CD14-positive monocyte (primary cell): ENCODE results near the gene PCCA. TPM values are rescaled to one million over a fixed set of nuclear protein-coding genes. Genes with fewer than 3 reads are reported as not detected.

Source experiments
- DNase-seq, 3 donors: peaks; one replicate each; pipeline ENCODE4 v3.0.0-alpha.2; 2011 to 2022
- H2AFZ ChIP-seq: 2 replicates; pipeline ENCODE4 v1.6.0; 2012; ENCODE audit warnings: mild to moderate bottlenecking, low read depth, low read length, inconsistent platforms; ENCODE audit not compliant: insufficient read depth, poor library complexity, severe bottlenecking
- H3K27ac ChIP-seq, 2 donors: 1 replicate in 1 of 2; 2 replicates in 1 of 2; pipeline ENCODE4 v1.5.1; 2012 to 2013; ENCODE audit warnings: low read length in 2 of 2, control low read depth in 1 of 2, inconsistent platforms in 1 of 2, low read depth in 1 of 2, mild to moderate bottlenecking in 1 of 2
- H3K27me3 ChIP-seq, 2 donors: one replicate each; pipeline versions ENCODE4 v1.6.0 to v1.6.1; 2011 to 2013; ENCODE audit warnings: low read length in 2 of 2; ENCODE audit not compliant: control insufficient read depth in 2 of 2, insufficient read depth in 2 of 2
- H3K36me3 ChIP-seq, 2 donors: replicated peaks in 1 of 2; 1 replicate in 1 of 2; 2 replicates in 1 of 2; pipeline versions ENCODE4 v1.5.1 to v1.6.1; 2012 to 2013; ENCODE audit warnings: low read length in 2 of 2, control low read depth in 1 of 2, inconsistent platforms in 1 of 2, mild to moderate bottlenecking in 1 of 2; ENCODE audit not compliant: insufficient read depth in 2 of 2, control insufficient read depth in 1 of 2
- H3K4me1 ChIP-seq, 2 donors: 1 replicate in 1 of 2; 2 replicates in 1 of 2; pipeline versions ENCODE4 v1.5.1 to v1.6.1; 2012 to 2013; ENCODE audit warnings: low read length in 2 of 2, control low read depth in 1 of 2, inconsistent platforms in 1 of 2, mild to moderate bottlenecking in 1 of 2, moderate library complexity in 1 of 2; ENCODE audit not compliant: insufficient read depth in 2 of 2, control insufficient read depth in 1 of 2
- H3K4me2 ChIP-seq: replicated peaks from 2 replicates; pipeline ENCODE3; 2012; ENCODE audit warnings: low read length, moderate library complexity, mild to moderate bottlenecking; ENCODE audit not compliant: poor library complexity, severe bottlenecking; ENCODE audit errors: extremely low read depth
- H3K4me3 ChIP-seq, 3 experiments: fragments of 200-600 bp in 1 of 3; sonication (generic) in 1 of 3; replicated peaks in 1 of 3; 1 replicate in 2 of 3; 2 replicates in 1 of 3; pipeline ENCODE4 v1.5.1; 2011 to 2013; ENCODE audit warnings: low read length in 3 of 3, mild to moderate bottlenecking in 3 of 3, control low read depth in 2 of 3, low read depth in 2 of 3, inconsistent platforms in 1 of 3, moderate library complexity in 1 of 3
- H3K79me2 ChIP-seq: 2 replicates; pipeline ENCODE4 v1.6.0; 2012; ENCODE audit warnings: mild to moderate bottlenecking, control low read depth, inconsistent platforms, low read length, moderate library complexity; ENCODE audit not compliant: insufficient read depth
- H3K9ac ChIP-seq: 2 replicates; pipeline ENCODE4 v1.6.0; 2017; ENCODE audit warnings: low read length, mild to moderate bottlenecking; ENCODE audit not compliant: insufficient read depth, poor library complexity, severe bottlenecking
- H3K9me3 ChIP-seq, 2 donors: replicated peaks in 1 of 2; 1 replicate in 1 of 2; 2 replicates in 1 of 2; pipeline versions ENCODE4 v1.5.1 to v1.6.1; 2012 to 2013; ENCODE audit warnings: low read length in 2 of 2, control low read depth in 1 of 2; ENCODE audit not compliant: control insufficient read depth in 1 of 2, insufficient read depth in 1 of 2
- H4K20me1 ChIP-seq: 2 replicates; pipeline ENCODE4 v1.6.0; 2012; ENCODE audit warnings: mild to moderate bottlenecking, low read length, control low read depth, moderate library complexity; ENCODE audit not compliant: insufficient read depth
- H3K27ac Mint-ChIP-seq, 7 donors: one replicate each; pipeline ENCODE4 v1.8.0; 2020; ENCODE audit warnings: mild to moderate bottlenecking in 7 of 7, mixed read lengths in 7 of 7, moderate library complexity in 6 of 7, inconsistent platforms in 2 of 7
- H3K27me3 Mint-ChIP-seq, 3 donors: one replicate each; pipeline ENCODE4 v1.8.0; 2021 to 2022; ENCODE audit warnings: low read depth in 3 of 3, mild to moderate bottlenecking in 3 of 3, mixed read lengths in 3 of 3, moderate library complexity in 3 of 3, inconsistent platforms in 1 of 3
- H3K36me3 Mint-ChIP-seq, 2 donors: one replicate each; pipeline ENCODE4 v1.8.0; 2020; ENCODE audit warnings: mixed read lengths in 2 of 2, inconsistent platforms in 1 of 2, mild to moderate bottlenecking in 1 of 2
- H3K4me1 Mint-ChIP-seq: one replicate; pipeline ENCODE4 v1.8.0; 2020; ENCODE audit warnings: mild to moderate bottlenecking, mixed read lengths
- H3K4me3 Mint-ChIP-seq, 2 donors: one replicate each; pipeline ENCODE4 v1.8.0; 2020; ENCODE audit warnings: mild to moderate bottlenecking in 2 of 2, mixed read lengths in 2 of 2, moderate library complexity in 1 of 2
- H3K9me3 Mint-ChIP-seq, 7 donors: one replicate each; pipeline ENCODE4 v1.8.0; 2020 to 2022; ENCODE audit warnings: mixed read lengths in 7 of 7, mild to moderate bottlenecking in 6 of 7, moderate library complexity in 6 of 7, inconsistent platforms in 2 of 7
- WGBS: methylation state at CpG from one replicate; pipeline ENCODE4 v1.1.5; 2013; ENCODE audit warnings: missing lambda C conversion rate; ENCODE audit not compliant: insufficient coverage; 5-methylcytosine and 5-hydroxymethylcytosine counted together
- intact Hi-C, 2 donors: fragments of 100-400 bp; cut with micrococcal nuclease; formaldehyde crosslinking; loops; one replicate each; pipeline versions ENCODE4 v1.15.0 to v1.15.1; 2023
- polyA plus RNA-seq, 3 donors: library from polyadenylated mRNA; depleted of rRNA in 1 of 3; unstranded in 2 of 3; stranded (reverse) in 1 of 3; fragments of 300-500 nt in 2 of 3; fragments of >200 nt in 1 of 3; fragmentation: Illumina TruSeq in 2 of 3; gene quantifications; 1 replicate in 2 of 3; 2 replicates in 1 of 3; pipeline ENCODE4 v1.2.3, GENCODE V29; 2012 to 2021
- TF ChIP-seq, protein P1 (sequence below): fragments of 200-600 bp; IDR thresholded peaks from one replicate; pipeline ENCODE4 v1.8.0; 2022; ENCODE audit warnings: antibody characterized with exemption, mild to moderate bottlenecking

PCCA gene
- polyA plus RNA-seq, 3 donors = 4.4 to 13.5 (median 11.9) TPM

DNA sequence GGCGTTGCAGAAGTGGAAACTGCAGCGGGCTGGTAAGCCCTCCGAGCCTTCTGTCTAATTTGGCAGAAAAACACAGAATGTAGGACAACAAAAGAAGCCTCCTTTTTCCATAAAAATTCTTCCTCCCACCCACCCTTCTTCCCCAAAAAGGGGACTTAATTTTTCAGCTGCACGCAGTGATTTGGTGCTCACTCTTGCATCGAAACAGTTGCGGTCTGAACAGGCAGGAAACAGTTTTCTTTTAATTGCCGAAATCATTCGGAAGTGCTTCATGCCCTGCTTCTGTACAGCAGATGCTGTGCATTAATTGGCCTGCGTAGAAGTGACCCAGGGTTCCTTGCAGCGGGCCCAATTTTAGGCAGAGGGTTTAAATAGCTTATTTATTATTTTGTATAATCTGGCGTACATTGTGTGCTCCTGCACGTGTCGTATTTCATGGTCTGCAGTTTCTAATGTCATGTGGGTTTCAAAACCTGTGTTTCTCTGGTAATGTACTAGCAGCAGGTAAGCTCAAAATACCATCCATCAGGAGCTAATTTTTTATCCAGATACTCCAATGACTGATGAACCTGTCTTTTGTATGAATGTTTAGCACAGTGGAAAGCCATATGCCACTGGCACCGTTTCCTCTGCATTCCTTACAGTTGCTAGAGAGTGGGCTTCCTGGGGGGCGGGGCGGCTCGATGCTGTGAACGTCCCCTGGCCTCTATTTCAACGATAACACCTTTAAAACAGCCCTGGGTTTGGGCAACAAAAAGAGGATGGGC, 433.1 kb downstream of the PCCA start:
- Histone ChIP-seq H3K4me3 (no peak overlapping the region), H2AFZ (no peak overlapping the region), H4K20me1 (no peaks in the 10 kb centered on the region), H3K4me2 (no peak overlapping the region), H3K79me2 (no peaks in the 10 kb centered on the region), H3K27ac (no peak overlapping the region), H3K9me3 (no peaks in the 10 kb centered on the region), H3K9ac (no peak overlapping the region), H3K36me3 (no peaks in the 10 kb centered on the region), H3K4me1 (peaks cover 0 to 2% of the 10 kb centered on the region in 2 donors), H3K27me3 (peaks cover 15 to 29% of the 10 kb centered on the region in 2 donors)
- WGBS = 59% methylated on average over 9 of the region's 19 CpGs
- H3K4me1 Mint-ChIP-seq = peaks cover 18% of the 10 kb centered on the region
- peaks cover 0 to 7% of the 10 kb centered on the region in 2 donors for H3K36me3 Mint-ChIP-seq
- no peak overlapping the region for H3K27ac Mint-ChIP-seq
- H3K9me3 Mint-ChIP-seq = peaks cover 0 to 2% (median 0%) of the 10 kb centered on the region in 7 donors
- TF ChIP-seq, protein P1, sequence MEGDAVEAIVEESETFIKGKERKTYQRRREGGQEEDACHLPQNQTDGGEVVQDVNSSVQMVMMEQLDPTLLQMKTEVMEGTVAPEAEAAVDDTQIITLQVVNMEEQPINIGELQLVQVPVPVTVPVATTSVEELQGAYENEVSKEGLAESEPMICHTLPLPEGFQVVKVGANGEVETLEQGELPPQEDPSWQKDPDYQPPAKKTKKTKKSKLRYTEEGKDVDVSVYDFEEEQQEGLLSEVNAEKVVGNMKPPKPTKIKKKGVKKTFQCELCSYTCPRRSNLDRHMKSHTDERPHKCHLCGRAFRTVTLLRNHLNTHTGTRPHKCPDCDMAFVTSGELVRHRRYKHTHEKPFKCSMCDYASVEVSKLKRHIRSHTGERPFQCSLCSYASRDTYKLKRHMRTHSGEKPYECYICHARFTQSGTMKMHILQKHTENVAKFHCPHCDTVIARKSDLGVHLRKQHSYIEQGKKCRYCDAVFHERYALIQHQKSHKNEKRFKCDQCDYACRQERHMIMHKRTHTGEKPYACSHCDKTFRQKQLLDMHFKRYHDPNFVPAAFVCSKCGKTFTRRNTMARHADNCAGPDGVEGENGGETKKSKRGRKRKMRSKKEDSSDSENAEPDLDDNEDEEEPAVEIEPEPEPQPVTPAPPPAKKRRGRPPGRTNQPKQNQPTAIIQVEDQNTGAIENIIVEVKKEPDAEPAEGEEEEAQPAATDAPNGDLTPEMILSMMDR = no peak
- intact Hi-C loops = loop anchor here in 1 of 2 donors (10.0 kb wide), 1 partner anchor 867 kb away; no protein-coding TSS in a partner anchor
- DNase-seq = no peak
- peaks cover 5 to 23% (median 12%) of the 10 kb centered on the region in 3 donors for H3K27me3 Mint-ChIP-seq
- peak overlapping the region in 1 of 2 donors; percentile 62 for H3K4me3 Mint-ChIP-seq

DNA sequence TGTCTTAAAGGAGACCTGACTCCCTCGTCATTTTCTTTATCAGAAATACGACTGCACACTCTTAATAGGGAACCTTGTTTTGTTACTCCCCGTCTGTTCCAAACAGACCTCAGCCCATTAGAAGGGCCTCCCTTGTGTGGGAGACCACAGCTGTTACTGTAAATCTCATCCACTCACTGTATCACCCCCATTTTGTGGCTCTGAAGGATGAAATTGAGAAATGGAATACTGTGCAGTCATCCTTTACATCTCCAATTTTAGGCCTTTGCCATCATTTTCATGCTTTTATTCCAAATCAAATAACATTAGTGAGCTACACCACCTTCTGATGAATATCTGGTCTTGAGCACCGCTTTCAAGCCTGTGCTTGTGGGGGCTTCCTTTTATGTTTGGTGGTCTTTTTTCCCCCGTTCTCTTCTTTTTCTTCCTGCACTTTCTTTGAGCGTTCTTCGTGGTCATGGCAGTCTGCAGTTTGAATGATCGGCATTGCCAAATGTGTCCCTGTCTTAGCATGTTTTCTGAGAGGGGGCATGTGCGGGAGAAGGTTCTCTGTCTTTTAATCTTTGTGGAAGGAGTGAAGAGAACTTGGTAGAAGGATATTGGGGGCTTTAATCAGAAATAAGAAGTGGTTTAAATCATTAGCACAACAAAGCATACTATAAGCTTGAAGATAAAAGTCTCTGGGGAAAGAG, 433.9 kb downstream of the PCCA start:
- no peak overlapping the region for H3K4me2 ChIP-seq
- intact Hi-C loops = loop anchor here in 1 of 2 donors (10.0 kb wide), 1 partner anchor 868 kb away; no protein-coding TSS in a partner anchor
- DNase-seq = no peak
- H3K4me3 ChIP-seq = no peak overlapping the region
- H3K27ac ChIP-seq = no peak overlapping the region
- TF ChIP-seq, protein P1 = no peak
- Mint-ChIP-seq H3K4me3 (peak overlapping the region in 1 of 2 donors; percentile 27), H3K27me3 (peaks cover 1 to 20% (median 12%) of the 10 kb centered on the region in 3 donors), H3K9me3 (peaks cover 0 to 2% (median 0%) of the 10 kb centered on the region in 7 donors), H3K36me3 (peaks cover 0 to 9% of the 10 kb centered on the region in 2 donors), H3K4me1 (peaks cover 14% of the 10 kb centered on the region), H3K27ac (peak overlapping the region in 1 of 7 donors; percentile 36)
- no peaks in the 10 kb centered on the region for H4K20me1 ChIP-seq
- H3K36me3 ChIP-seq = no peaks in the 10 kb centered on the region
- H3K9me3 ChIP-seq = no peaks in the 10 kb centered on the region
- H3K27me3 ChIP-seq = peaks cover 12 to 26% of the 10 kb centered on the region in 2 donors
- no peak overlapping the region for H2AFZ ChIP-seq
- no peak overlapping the region for H3K9ac ChIP-seq
- peaks cover 0 to under 1% of the 10 kb centered on the region in 2 donors for H3K4me1 ChIP-seq
- WGBS = 92% methylated on average over 4 of the region's 9 CpGs
- no peaks in the 10 kb centered on the region for H3K79me2 ChIP-seq
